HG03280 (cell line): ENCODE data around the gene RSRC1.
"Not testable (repeated sequence)": the region's sequence is repeated elsewhere in the genome, so short reads cannot be mapped to it uniquely, and the experiment has no call there.

ENCODE experiments used
- ATAC-seq: cut with Tn5 transposase; IDR thresholded peaks from one replicate; pipeline ENCODE4 v1.9.1; 2021; ENCODE audit warnings: mild to moderate bottlenecking, moderate library complexity; ENCODE audit not compliant: unreplicated experiment

Gene RSRC1

GRCh38 chr3:158100681-158101080, 9.2 kb upstream of the RSRC1 start:
- ATAC-seq: no peak

- no peak for ATAC-seq
Observed at GRCh38 chr3:158101335-158102241, 8.3 kb upstream of the RSRC1 start.

GRCh38 chr3:158102242-158103080, 7.4 kb upstream of the RSRC1 start:
- ATAC-seq: no peak

- no peak for ATAC-seq
Observed at GRCh38 chr3:158103081-158103886, 6.6 kb upstream of the RSRC1 start.

- no peak for ATAC-seq
Observed at GRCh38 chr3:158103887-158104327, 6.0 kb upstream of the RSRC1 start.

- no peak for ATAC-seq
Observed at GRCh38 chr3:158104431-158104921, 5.4 kb upstream of the RSRC1 start.

- no peak for ATAC-seq
Observed at GRCh38 chr3:158105119-158105709, 4.7 kb upstream of the RSRC1 start.

- no peak for ATAC-seq
Observed at GRCh38 chr3:158105710-158106253, 4.1 kb upstream of the RSRC1 start.

GRCh38 chr3:158106766-158107471, 3.0 kb upstream of the RSRC1 start:
- no peak for ATAC-seq

- no peak for ATAC-seq
Observed at GRCh38 chr3:158107605-158108444, 2.1 kb upstream of the RSRC1 start.

GRCh38 chr3:158108445-158108985, 1.4 kb upstream of the RSRC1 start:
- ATAC-seq: no peak

GRCh38 chr3:158109295-158109803, 540 bp upstream of the RSRC1 start:
- ATAC-seq: peak; percentile 7

GRCh38 chr3:158110658-158111018, 749 bp downstream of the RSRC1 start:
- ATAC-seq: peak; percentile 0

- ATAC-seq: no peak
Observed at GRCh38 chr3:158111861-158112260, 2.0 kb downstream of the RSRC1 start.

- ATAC-seq: not testable (repeated sequence)
Observed at GRCh38 chr3:158113595-158113994, 3.7 kb downstream of the RSRC1 start.

- ATAC-seq: no peak
Observed at GRCh38 chr3:158120330-158120729, 10.4 kb downstream of the RSRC1 start.

GRCh38 chr3:158121295-158121694, 11.4 kb downstream of the RSRC1 start:
- peak; percentile 75 for ATAC-seq

GRCh38 chr3:158122721-158123120, 12.8 kb downstream of the RSRC1 start:
- not testable (repeated sequence) for ATAC-seq
